NCI-H2227 (cell line): ENCODE data around the gene VTI1A.
"Not testable (repeated sequence)": the region's sequence is repeated elsewhere in the genome, so short reads cannot be mapped to it uniquely, and the experiment has no call there.

Experiments used
- DNase-seq: peaks from one replicate; lab custom pipeline; 2025; ENCODE audit not compliant: unreplicated experiment; lab: John Stamatoyannopoulos, UW

VTI1A gene

DNA sequence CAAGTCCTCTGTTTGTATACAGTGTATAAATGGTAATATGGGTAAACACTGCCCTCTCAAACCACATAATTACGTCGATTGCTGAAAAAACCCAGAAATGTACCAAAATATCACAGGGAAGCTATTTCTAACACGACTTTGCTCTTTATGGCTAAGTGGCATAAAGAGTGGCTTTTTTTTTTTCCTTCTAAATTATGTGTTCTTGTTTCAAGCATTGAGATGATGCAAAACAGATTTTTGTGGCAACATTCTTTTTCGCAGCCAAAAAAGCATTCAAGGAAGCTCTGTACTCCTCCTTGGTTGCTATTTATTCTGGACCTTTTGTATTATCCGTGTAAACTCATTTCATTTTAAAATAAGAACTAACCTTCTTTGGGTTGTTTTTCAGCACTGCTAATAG, 138.9 kb downstream of the VTI1A start:
- no peak for DNase-seq

DNA sequence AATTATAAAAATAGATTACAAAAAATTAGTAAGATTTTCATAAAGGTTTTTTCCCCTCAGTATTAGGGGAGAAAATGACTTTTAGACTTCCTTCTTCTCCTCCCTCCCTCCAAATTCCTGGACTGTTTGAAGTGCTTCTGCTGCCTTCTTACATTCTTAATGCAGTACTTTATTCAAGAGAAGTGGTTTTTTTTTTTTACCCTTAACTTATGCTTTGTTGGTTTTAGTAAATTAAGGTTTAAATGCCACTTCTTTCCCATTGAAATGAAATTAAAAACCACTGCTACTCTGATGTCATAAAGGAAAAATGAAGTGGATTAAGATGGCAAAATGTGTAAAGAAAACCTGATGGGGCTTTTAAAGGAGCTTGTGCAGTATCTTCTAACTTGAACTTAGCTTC, 140.7 kb downstream of the VTI1A start:
- no peak for DNase-seq

DNA sequence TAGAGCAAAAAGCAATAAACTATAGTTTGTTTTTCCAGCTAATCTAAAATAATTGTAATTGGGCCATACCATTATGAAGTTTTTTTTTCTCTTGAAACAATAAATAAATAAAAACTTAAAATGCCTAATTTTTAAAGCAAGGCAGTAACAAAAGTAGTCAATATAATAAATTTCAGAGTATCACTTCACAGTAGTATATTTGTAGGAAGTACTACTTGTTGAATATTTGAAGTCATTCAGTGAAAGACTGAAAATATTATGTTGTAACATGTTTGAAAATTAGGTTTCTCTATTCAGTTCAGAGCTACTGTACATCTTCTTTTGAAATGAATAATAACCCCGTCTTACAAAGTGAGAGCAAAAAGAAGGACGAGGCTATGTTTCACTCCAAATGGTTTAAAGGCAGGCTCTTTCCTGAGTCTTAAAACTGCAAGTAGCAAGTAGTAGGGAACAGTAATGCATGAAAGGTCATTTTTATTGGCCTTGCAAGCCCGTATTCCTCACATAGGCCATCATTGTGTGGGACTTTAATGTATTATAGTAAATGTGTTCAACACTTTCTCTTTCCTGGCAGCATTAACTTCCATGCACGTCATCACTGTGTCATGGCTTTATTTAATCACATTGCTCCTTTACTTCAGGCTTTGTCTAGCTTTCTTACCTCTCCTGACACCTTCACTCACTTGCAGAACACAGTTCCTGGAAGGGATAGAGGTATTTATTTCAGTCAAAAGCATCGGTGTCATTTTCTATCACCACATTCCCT, 141.4 kb downstream of the VTI1A start:
- no peak for DNase-seq

DNA sequence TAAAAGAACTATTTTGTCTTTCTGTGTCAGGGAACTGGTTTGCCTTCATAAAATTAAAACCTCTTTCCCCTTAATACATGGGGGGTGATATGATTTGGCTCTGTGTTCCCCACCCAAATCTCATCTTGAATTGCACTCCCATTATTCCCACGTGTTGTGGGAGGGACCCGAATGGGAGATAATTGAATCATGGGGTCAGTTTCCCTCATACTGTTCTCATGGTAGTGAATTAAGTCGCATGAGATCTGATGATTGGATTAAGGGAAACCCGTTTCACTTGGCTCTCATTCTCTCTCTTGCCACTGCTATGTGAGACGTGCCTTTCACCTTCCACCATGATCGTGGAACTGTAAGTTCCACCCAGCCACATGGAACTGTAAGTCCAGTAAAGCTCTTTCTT, 142.1 kb downstream of the VTI1A start:
- no peak for DNase-seq

DNA sequence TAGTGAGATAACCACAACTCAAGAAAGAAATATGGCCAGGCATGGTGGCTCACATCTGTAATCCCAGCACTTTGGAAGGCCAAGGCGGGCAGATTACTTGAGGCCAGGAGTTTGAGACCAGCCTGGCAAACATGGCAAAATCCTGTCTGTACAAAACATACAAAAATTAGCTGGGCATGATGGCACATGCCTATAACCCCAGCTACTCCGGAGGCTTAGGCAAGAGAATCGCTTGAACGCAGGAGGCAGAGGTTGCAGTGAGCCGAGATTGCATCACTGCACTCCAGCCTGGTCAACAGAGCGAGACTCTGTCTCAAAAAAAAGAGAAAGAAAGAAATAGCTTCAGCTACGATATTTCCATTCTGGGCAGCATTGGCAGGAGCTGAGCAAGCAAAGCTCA, 143.8 kb downstream of the VTI1A start:
- not testable (repeated sequence) for DNase-seq

DNA sequence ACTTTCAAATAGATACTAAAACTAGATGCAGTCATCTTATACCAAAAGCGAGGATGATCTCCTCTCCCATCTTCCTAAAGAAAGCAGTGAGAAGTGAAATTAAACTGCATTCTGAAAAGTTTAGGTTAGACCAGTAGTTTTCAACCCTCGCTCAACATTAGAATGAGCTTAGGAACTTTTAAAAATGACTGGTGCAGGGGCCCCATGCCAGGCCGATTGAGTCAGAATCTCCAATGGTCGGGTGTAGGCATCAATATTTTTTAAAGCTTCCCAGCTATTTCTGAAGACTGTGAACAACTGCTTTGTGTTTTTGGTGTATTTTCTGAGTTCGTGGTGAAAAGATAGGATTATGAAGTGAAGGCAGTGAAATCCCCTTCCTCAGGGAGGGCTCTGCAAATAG, 146.0 kb downstream of the VTI1A start:
- DNase-seq = no peak

DNA sequence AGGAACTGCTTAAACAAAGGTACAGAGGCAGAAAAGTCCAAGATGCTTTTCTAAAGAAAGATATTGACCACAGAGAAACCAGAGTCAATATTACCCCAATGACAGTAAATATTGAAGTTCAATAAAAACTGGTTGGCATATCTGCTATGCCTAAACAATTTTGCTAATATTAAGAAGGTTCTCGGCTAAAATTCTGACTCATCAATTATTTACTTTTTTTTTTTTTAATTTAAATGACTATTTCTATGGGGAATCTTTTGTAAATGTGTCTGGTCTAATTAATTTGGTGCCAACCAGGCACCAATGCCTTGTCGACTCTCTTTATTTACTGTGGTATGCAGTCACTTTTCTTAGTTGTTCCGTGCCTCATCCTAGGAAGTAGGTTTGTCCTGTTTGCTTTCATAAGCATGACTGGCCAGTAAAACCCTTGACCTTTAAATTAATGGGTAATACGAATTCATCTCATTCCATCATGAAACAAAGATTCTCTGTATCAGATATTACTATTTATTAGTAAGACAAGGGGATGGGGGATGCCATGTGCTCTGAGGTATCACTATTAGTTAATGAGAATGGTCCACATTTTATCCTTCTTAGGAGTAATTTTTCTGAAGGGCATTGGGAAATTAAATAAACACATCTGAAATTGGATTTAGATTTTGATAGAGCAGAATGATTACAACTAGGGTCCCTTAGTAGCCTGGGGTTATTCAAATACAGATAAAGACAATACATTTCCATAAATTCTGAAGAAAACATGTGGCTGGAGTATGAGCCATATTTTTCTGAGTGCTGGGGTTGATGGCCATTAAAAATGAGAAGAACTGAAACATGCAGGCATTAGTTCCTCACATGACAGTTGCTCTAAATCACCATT, 154.4 kb downstream of the VTI1A start:
- no peak for DNase-seq

DNA sequence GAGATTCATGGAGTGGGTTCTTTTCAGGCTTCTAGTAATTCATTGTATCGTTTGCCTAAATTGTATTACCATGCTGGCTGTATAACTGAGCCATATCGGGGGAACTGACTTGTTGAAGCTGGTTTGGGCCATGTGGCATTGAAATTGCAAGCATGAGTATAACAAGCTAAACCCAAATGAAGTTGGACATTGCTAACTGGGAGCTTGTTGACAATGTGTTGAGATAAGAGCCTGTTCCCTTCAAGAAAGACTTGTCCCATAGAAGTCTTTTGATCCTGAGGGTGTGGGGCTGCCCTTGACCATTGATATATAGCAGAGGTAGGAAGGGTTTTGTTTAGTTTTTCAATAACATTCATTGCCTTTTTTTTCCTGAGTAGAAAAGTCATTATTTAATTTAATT, 156.0 kb downstream of the VTI1A start:
- no peak for DNase-seq

DNA sequence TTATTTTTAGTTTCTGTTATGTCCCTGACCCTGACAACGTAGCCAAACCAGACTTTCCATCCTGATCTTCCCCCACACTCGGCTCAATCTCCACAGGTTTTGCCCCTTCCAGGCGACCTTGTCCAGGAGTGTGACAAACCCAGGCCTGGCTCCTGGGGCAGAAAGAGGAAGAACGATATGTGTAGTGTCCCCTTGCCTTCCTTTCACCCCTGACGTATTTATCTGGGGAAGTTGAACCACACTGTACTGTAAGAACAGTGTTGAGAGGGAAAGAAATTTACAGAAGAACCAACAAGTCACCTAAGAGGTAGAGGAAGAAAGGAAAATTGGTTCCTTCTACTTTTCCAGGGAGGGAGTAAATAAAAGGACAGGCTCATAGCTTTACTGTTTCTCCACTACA, 158.0 kb downstream of the VTI1A start:
- no peak for DNase-seq

DNA sequence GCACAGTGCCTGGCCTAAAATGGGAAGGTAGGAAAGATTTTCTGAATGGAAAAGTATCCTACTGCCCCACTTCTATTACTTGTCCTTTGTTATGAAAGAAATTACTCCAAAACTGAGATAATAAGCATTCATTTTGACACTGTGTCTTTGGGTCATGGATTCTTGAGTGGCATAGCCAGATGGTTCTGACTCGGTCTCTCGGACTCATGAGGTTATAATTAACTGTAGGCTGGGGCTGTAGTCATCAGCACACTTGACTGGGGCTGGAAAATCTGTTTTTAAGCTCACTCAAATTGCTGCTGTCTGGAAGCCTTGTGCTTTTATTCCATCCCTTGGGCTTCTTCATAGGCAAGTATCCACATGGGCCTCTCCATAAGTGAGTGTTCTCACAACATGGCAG, 160.5 kb downstream of the VTI1A start:
- DNase-seq = no peak

DNA sequence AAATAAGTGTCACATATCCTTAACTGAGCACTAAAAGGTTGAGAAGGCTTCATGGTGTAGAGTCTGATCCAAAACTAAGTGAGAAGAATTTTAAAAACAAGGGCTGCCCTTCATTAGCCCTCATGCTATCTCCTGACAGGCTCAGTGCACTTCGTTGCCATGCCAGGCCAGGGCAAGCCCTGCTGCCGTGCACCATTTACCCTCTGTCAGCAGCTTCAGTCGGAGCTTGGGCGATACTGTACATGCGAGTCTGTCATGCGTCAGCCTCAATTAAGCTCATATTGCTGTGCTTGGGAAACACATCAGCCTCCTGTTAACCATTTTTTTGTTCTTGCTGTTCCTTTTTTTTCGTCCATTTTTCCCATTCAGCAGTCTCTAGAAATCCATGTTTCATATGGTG, 166.6 kb downstream of the VTI1A start:
- DNase-seq = no peak

DNA sequence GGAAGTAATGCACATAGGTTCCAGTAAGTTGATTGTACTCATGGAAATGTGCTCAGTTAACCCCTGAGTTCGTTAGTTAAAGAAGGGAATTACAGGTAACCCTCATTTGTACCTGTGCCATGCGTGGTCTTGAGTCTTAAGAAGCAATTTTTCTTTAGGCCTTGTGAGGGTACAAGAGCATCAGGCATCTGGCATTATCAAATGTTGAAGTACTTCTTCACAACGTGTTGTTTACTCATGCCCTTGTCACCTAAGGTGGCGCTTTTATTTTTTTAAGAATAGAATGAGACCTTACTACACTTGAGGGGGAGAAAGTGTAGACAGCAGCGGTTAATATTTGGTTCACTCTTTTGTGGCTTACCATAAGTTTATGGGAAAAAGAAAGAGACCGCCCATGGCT, 167.1 kb downstream of the VTI1A start:
- DNase-seq = no peak

DNA sequence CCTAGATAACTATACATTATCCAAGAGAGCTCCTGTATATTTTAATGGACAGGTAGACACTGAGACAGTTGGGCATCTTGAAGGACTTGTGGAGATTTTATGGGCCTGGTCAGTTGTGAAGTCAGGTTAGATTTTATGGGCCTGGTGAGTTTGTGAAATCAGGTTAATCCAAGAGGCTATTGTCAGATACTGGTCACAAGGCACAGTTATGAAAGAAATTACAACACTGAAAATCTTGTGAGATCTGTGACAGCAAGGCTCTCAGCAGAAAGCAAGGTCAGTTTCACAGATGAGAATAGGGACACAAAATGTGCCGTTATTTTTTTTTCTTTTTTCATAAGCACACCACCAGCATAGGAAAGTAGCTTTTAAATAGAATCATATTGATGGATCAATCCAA, 167.6 kb downstream of the VTI1A start:
- DNase-seq = no peak

DNA sequence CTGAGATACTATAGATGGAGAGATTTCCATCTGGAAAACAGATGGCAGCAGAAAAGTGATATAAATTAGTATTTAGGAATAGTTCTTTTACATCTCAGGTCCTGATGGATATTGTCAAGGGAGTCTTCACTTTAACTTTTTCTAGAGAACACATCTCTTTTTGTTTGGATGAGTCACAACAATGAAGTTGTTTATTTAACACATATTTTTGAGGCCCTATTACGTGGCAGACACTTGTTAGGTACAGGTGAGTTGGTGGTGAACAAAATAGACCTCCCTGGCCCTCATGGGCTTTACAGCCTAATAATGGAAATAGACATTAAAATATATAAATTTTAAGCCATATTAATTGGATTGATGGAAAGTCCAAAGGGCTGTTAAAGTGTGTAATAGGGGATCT, 168.3 kb downstream of the VTI1A start:
- DNase-seq = no peak

DNA sequence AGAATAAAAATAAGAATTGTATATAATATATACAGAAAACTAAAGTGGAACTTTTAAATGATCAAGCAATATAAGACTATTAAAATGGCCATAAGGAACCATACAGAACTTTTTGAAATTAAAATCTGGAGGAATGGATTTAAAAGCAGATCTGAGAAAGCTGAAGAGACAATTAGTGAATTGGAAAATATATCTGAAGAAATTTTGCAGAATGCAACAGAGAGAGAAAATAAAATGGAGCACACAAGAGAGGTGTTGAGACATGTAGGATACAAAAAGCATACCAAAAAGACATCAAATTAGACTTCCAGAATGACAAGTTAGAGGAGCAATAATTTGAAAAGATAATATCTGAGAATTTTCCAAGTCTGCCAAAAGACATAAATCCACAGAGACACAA, 169.6 kb downstream of the VTI1A start:
- DNase-seq = no peak

DNA sequence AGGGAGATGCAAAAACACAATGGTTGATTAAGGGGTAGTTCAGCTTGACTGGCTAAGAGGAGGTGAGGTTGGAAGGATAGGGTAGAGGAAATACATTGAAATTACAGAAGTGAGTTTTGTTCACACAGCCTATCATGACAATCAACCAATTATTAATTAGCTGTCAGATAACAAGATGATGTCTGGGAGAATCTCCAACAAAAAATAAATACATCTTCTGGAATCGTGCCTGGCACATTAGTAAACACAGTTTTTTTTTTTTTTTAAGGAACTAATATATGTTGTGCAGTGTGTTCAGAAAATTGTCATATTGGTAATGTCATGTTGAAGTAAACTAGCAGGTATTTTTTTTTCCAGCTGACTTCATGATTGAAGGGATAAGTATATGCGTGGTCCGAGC, 171.8 kb downstream of the VTI1A start:
- no peak for DNase-seq

DNA sequence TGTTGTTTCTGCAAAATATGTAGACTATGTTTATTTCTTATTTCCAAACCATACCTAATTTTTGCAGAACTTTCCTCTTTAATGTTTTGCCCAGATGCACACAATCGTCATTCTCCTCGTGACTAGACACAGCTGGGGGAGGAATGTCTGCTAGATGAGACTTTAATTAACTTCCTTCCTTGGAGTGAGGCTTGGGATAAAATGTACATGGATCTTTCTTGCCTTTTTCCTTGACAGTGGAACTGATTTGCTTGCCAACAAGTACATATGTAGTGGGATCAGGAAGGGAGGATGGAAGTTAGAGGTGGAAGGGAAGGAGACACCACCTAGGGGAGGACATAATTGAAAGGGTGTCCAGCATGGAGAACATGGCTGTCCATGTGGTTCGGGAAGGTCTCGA, 172.5 kb downstream of the VTI1A start:
- no peak for DNase-seq

DNA sequence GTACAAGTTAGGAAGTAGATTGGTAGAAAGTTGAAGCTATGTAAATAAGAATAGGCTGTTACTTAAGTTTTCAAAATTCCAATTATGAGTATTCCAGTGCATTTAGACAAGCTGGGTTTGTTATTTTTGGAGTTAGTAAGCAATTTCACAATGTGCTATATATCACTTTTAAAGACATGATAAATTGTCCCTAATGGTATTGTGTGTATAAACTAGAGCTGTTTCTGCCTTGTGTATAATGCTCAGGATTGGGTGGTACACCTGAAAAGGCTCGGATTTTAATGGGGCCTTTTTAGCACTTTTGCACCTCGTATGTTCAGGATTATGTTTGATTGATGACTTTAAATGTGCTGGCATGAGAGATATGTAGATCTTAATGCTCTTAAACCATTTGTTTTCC, 175.8 kb downstream of the VTI1A start:
- DNase-seq = no peak

DNA sequence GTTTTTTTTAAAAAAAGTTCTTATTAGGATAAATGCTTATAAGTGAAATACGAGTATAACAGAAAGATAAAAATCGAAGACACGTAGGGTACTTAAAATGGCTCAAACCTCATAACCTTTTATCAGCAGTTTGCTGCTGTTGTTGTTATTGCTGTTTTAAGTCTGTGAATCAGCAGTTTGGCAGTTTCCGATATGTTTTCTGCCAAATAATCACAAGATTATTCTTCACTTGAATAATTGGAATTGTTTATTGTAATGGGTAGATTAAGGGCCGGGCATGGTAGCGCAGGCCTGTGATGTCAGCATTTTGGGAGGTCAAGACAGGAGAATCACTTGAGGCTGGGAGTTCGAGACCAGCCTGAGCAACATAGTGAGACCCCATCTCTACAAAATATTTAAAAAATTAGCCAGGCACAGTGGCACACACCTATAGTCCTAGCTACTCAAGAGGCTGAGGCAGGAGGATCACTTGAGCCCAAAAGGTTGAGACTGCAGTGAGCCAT, 177.6 kb downstream of the VTI1A start:
- no peak for DNase-seq

DNA sequence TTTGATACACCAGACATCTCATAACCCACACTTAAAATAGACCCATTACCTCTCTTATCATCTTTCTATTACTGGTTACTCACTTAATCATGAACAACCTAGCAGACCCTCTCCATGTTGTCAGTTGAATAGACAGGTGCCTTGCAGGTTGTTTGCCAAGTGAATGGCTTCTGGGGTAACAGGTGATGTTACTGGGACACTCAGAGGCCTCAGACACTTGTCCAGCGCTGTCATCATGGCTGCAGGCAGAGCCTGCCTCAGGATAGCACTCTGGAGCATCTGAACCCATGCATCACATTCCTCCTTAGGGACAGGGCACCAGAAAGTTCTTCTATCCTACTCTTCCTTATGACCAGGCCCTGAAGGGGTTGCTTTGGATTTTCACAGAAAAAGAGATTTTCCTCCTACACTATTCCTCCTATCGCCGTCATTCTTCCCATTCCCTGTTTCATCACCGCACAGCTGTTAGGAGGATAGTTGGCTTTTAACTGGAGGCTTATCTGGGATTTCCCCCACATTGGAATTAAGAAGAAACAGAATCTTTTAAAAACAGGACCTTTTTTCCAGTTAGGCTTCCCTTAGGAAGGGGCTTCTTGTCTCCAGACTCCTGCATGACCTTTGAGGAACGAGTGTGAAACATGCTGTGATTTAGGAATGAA, 182.1 kb downstream of the VTI1A start:
- DNase-seq = no peak

DNA sequence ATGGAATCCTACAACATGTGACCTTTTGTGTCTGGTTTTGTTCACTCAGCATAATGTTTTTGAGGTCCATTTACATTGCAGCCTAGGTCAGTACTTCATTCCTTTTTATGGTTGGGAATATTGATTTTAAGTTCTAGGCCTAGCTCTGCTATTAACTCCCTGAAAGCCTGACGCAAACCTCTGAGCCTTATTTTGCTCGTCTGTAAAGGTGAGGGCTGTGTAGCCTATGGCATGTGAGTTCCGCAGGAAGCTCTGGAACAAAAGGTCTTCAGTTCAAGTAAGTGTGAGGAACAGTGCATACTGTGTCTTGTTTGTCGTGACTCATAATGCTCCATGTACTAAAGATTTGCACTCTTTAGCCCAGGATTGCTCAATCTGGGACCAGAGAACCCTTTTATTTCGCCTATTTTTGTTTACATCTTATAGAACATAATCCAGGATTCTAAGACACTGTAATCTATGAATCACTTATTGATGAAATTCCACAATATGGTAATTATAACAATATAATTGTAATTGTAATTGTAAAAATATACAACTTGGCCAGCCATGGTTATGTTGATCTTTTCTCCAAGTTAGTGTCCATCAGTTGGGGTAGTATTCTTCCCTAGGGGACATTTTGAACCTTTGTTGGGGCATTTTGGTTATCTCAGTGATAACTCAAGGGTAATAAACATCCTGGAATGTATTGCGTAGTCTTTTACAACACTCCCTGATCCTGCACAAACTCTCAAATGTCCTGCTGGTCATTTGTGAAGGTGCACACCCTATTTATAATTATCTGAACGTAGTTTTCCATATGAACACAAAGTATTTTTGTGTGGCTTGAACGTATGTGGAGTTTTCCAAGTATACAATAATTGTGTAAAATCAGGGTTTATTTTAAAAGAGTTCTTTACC, 184.7 kb downstream of the VTI1A start:
- no peak for DNase-seq
